Bone marrow (tissue), 2 donors: ENCODE data around the gene VWA1.
"Not testable (repeated sequence)": the region's sequence is repeated elsewhere in the genome, so short reads cannot be mapped to it uniquely, and the experiment has no call there.

Experiments used
- DNase-seq, 2 donors: peaks; one replicate each; lab custom pipeline; 2025; lab: John Stamatoyannopoulos, UW

Gene VWA1

DNA sequence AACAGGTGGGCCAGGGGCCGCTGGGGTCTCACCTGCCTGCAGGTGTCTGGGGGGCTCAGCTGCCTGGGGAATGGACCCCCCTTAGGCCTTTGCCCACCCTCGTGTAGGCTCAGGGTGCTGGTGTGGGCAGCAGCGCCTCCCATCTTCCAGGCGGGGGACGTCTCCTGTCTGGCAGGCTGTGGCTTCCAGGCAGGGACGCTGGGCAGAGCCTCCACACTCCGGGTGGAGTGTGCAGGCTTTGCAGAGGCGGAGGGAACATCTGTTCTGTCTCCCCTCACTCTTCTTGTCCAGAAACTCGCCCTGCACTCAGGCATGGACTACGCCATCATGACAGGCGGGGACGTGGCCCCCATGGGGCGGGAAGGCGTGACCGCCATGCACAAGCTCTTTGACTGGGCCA lies 20.4 kb downstream of the VWA1 start:
- not testable (repeated sequence) for DNase-seq

DNA sequence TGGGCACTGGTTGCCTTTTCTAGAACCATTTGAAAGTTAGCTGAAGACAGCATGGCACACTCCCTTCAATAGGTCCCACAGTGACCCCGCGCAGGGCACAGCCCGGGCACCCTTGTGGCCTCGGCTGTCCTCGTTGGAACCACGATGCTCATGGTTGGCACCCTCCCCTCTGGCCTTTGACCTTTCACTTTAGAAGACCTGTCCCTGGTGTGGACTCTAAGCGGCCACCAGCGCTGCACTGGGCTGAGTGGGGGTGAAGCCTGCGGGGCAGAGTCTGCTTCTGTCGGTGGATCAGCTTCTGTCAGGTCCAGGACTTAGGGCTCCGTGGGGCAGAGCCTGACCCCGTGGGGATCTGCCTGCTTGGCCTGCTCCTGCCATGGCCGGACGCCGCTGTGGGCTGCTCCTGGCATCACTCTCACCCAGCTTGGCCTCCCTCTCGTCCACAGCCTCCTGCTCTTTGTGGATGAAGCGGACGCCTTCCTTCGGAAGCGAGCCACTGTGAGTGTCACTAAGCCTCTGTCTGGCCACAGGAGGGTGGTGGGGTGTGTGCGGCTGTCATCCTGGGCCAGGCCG lies 21.3 kb downstream of the VWA1 start:
- DNase-seq: not testable (repeated sequence)

- not testable (repeated sequence) for DNase-seq
Observed at GRCh38 chr1:1459156-1459555, 23.7 kb downstream of the VWA1 start.

- DNase-seq: not testable (repeated sequence)
Observed at GRCh38 chr1:1459711-1460110, 24.2 kb downstream of the VWA1 start.

DNA sequence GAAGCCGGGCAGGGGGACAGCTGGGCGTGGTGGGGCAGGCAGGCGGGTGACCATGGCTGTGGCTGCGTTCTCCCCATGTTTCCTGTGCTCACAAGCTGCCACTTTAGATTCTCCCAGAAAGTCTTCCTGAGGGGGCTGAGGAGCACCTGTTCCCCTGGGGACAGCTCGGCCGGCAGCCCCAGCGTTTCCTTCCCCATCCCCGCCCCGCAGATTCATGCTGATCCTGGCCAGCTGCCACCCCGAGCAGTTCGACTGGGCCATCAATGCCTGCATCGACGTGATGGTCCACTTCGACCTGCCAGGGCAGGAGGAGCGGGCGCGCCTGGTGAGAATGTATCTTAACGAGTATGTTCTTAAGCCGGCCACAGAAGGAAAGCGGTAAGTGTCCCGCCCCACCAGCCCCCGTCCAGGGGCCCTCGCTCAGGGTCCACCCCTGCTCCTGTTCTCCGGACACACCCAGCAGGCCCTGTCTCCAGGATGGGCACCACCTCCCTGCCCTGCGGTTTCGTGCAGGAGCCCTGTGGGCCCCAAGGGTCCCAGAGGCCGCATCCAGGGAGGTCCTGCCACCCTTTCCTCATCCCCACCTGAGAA lies 25.1 kb downstream of the VWA1 start:
- DNase-seq: no peak

- DNase-seq: no peak
Observed at GRCh38 chr1:1461721-1462317, 26.3 kb downstream of the VWA1 start.

GRCh38 chr1:1462318-1462966 lies 27.0 kb downstream of the VWA1 start:
- DNase-seq: no peak

DNA sequence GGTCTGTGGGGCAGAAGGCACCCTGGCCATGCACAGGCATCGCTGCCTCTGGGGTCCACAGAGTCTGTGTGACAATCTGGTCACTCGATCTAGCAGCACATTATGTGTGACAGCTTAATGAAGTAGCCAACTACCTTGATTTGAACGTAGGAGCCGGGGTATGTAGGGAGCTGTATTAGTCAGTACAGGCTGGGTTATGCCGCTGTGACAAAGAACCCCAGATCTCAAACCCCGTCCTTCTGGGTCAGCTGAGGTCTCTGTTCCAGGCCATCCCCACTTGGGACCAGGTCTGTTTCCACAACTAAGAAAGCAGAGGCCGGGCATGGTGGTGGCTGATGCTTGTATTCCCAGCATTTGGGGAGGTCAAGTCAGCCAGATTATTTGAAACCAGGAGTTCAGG lies 27.8 kb downstream of the VWA1 start:
- no peak for DNase-seq

DNA sequence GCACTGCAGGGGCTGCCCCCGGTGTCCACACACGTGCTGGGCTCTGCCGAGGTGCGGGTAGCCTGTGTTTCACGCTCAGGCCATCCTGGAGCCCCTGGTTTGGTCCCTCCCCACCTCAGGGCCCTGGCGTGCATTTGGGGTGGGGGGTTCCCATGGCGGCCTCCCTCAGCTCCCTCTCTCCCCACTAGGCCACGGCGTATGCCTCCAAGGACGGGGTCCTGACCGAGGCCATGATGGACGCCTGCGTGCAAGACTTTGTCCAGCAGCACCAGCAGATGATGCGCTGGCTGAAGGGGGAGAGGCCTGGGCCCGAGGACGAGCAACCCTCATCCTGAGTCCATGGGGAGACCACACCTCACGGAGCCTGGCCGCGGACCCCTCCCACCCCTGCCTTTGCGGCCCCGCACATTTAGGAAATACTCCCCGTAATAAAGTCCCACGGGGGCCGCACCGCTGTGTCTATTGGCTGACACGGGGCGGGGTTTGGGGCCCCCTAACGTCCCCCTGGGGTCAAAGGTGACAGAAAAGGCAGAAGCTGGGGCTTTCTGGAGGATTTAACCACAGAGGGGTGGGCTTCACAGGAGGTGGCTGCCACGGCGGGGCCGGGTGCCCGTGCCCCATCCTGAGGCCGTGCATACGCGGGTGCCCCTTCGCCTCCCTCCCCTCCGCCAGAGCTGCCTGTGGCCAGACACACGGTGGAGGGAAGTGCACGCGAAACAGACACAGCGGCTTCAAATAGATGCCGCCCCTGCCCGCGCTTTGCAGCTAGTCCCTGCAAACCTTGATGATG lies 32.9 kb downstream of the VWA1 start:
- not testable (repeated sequence) for DNase-seq

DNA sequence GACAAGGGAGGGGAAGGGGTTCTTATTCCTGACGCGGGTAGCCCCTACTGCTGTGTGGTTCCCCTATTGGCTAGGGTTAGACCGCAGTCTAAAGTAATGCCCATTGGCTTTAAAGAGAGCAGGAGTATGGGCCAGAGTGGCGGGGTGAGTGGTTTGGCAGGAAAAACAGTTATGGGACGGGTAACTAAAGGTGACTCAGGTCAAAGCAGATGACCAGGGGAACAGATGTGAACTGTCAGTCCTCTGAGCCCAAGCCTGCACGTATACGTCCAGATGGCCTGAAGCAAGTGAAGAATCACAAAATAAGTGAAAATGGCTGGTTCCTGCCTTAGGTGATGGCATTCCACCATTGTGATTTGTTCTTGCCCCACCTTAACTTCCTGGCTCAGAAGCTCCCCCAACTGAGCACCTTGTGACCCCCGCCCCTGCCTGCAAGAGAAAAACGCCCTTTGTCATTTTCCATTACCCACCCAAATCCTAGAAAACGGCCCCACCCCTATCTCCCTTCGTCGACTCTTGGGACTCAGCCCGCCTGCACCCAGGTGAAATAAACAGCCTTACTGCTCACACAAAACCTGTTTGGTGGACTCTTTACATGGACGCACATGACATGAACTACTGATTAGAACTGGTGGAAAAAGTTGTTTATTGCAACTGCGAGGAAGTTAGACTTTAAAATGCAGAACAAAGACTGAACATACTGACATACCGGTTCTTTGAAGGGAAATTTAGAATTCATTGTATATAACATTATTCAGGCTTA lies 35.3 kb downstream of the VWA1 start:
- no peak for DNase-seq

- DNase-seq: peak; percentile 68 to 78
Observed at GRCh38 chr1:1471389-1472052, 36.0 kb downstream of the VWA1 start, which contains the start of gene ATAD3B. TSS of gene ATAD3B (plus strand) at chr1:1471765. CDS start at chr1:1471885, 120 bp downstream.

- DNase-seq: not testable (repeated sequence)
Observed at GRCh38 chr1:1472053-1472876, 36.8 kb downstream of the VWA1 start.

DNA sequence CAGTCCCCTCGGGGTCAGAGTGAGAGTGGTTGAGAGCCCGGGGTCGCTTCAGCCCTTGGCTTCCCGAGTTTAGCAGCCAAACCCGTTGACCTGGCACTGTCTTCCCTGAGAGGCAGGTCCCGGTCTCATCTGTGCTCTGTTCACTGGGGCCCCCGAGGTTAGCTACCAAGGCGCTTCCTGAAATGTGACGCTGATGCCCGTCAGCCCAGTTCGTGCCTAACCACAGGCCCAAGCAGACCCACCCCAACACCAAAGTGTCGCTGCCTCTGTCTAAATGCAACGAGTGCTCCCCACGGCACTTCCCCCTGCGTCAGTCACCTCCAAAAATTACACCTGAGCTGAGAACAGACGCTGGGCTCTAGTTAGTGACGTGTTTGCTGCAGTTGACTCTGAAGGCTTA lies 40.5 kb downstream of the VWA1 start:
- DNase-seq: not testable (repeated sequence)

- DNase-seq: no peak
Observed at GRCh38 chr1:1477206-1477605, 41.7 kb downstream of the VWA1 start.

DNA sequence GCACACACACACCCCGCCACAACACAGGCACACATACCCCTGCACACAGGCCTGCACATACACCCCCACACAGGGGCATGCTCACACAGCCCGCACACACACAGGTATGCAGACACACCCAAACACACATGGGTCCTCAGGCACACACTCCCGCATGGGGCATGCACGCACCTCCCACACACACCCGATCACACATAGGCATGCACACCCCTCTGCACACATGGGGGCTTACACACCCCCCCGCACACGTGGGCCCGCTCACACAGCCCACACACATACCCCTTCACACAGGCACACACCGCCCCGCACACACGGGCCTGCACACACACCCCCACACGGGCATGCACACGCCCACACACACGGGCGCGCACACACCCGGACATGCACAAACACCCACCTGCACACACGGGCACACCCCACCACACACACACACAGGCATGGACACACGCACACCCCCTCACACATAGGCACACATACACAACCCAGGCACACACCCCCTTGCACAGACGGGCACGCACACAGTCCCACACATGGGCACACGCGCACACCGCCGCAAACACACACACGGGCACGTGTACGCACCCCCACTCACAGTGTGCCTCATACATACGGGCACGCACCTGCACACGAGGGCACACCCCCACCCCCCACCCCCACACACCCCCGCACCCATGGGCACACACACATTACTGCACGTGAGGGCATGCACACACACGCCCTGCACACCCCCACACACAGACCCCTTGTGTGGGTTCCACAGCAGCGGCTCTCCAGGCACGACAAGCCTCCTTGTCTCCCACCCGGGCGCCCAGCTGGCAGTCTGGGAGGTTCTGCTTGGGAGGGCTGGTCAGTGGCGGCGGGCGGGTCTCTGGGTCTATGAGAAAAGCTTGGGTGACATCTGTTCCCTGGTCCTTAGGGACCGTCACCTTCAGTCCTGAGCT lies 44.3 kb downstream of the VWA1 start:
- DNase-seq: no peak

- DNase-seq: not testable (repeated sequence)
Observed at GRCh38 chr1:1480488-1480867, 45.0 kb downstream of the VWA1 start.

GRCh38 chr1:1481811-1482210 lies 46.3 kb downstream of the VWA1 start:
- DNase-seq: not testable (repeated sequence)

DNA sequence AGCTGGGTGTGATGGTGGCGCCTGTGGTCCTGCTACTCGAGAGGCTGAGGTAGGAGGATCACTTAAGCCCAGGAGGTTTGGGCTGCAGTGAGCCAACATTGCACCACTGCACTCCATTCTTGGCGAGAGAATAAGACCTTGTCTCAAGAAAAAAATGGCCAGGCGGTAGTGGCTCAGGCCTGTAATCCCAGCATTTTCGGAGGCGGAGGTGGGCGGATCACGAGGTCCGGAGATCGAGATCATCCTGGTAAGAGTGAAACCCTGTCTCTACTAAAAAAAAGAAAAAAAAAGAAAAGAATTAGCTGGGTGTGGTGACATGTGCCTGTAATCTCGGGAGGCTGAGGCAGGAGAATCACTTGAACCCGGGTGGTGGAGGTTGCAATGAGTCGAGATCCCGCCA lies 47.4 kb downstream of the VWA1 start:
- DNase-seq: no peak

DNA sequence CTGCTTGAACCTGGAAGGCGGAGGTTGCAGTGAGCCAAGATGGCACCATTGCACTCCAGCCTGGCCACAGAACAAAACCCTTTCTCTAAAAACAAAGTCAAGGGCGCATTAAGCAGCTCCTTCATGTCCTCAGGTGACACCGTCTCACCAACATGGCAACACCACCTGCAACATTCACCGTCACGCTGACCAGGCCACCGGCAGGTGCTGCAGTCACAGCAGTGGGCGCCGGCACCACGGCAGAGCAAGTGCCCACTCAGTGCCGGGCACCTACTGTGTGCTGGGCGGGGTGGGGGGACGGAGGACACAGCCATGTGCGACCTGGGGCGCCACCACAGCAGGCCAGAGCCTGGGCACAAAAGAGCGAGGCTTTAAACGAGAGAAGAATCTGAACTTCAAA lies 48.2 kb downstream of the VWA1 start:
- DNase-seq: no peak
